ENCODE results near the gene PGC.

GRCh38 chr6:41691426-41692079 lies 55.6 kb downstream of the PGC start:
- TF ChIP-seq RBBP5 (IDR thresholded peaks at IDR 0.05; ENCODE audit: borderline replicate concordance, low read depth, low read length): no peak
- no peak for TF ChIP-seq HDAC2 (IDR thresholded peaks at IDR 0.05; ENCODE audit: borderline replicate concordance in 1 of 2, low read depth in 2 of 2, low read length in 2 of 2)
- TF ChIP-seq POLR2AphosphoS5 (IDR thresholded peaks at IDR 0.05; ENCODE audit: low read depth, low read length): no peak
- no peak for TF ChIP-seq CREB1 (IDR thresholded peaks at IDR 0.05)
- TF ChIP-seq SRF (IDR thresholded peaks at IDR 0.05; ENCODE audit: low read depth, low read length): no peak
- no peak for TF ChIP-seq CTCF (IDR thresholded peaks at IDR 0.05; ENCODE audit: control extremely low read depth in 1 of 3, insufficient read depth in 1 of 3, low read depth in 1 of 3, low read length in 3 of 3)
- no peak for TF ChIP-seq POLR2A (IDR thresholded peaks at IDR 0.05; ENCODE audit: control extremely low read depth in 1 of 2, low read depth in 2 of 2, low read length in 2 of 2)
- TF ChIP-seq RNF2 (IDR thresholded peaks at IDR 0.05; ENCODE audit: borderline replicate concordance, low read depth, low read length, missing control alignments, poor library complexity, severe bottlenecking): no peak
- TF ChIP-seq GABPA (IDR thresholded peaks at IDR 0.05; ENCODE audit: borderline replicate concordance, insufficient read depth, low read length): no peak
- no peak for TF ChIP-seq SIN3A (conservative IDR thresholded peaks at IDR 0.05 in 1 of 2, IDR thresholded peaks at IDR 0.05 in 1 of 2; ENCODE audit: low read depth in 1 of 2, low read length in 2 of 2)

Measured in H1 (cell line).